GM19395 (cell line): ENCODE data around the gene PLXNB1.
"Not testable (repeated sequence)": the region's sequence is repeated elsewhere in the genome, so short reads cannot be mapped to it uniquely, and the experiment has no call there.

Source experiments
- ATAC-seq: cut with Tn5 transposase; IDR thresholded peaks from one replicate; pipeline ENCODE4 v1.9.1; 2021; ENCODE audit warnings: mild to moderate bottlenecking, moderate library complexity; ENCODE audit not compliant: unreplicated experiment

PLXNB1 gene

GRCh38 chr3:48429960-48430707, at the start of gene PLXNB1:
Gene PLXNB1, minus strand, starts transcription at chr3:48430086. Its CDS starts 5,475 bp downstream, at chr3:48424611.
- ATAC-seq: no peak

- ATAC-seq: no peak
Measured at GRCh38 chr3:48478626-48479555, 49.0 kb upstream of the PLXNB1 start.

DNA sequence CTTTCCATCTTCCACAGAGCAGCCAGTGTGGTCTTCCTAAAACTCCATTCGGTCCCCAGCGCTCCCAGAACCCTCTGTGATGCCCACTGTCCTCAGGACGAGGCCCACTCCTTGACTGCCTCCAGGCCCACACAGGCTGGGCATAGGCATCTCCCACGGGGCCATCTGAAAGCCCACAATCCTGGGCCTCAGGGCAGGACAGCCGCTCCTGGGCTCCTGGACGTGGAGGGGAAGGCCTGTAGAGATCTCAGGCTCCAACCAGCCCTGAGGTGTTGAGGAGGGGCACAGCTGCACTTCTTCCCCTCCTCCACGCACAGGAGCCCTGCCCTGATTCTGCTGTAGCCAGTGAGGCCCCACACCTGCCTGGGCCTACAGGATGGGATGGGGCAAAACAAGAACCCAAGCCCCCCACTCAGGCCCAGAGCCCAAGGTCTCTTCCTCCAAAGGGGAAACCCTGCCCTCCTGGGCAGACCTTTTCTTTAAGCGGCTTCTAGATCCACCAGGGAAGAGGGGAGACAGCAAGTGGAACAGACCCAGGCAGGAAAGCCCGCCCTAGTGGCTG, 48.2 kb upstream of the PLXNB1 start:
- ATAC-seq: no peak

GRCh38 chr3:48476426-48477053, 46.7 kb upstream of the PLXNB1 start:
- no peak for ATAC-seq

DNA sequence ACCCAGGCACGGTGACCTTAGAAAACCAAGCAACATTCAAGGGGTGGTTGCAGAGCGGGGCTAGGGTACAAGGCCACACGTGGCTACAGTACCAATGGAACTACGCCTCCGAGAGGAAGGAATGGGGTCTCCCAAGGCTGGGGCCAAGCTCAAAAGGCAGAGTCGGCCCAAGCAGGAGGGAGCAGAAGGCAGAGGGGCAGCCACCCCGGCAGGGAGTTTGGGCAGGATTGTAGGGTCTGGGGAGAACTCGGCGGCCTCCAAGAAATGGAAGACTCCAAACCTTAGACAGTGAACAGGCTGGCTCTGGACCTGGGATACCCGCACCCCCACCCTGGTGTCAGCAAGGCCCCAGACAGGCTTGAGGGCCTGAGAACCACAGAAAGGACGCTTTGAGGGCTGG, 45.3 kb upstream of the PLXNB1 start:
- ATAC-seq: no peak

- ATAC-seq: no peak
Measured at GRCh38 chr3:48474619-48475018, 44.7 kb upstream of the PLXNB1 start.

GRCh38 chr3:48474031-48474430, 44.1 kb upstream of the PLXNB1 start:
- not testable (repeated sequence) for ATAC-seq

- ATAC-seq: no peak
Measured at GRCh38 chr3:48473617-48473952, 43.7 kb upstream of the PLXNB1 start.

- ATAC-seq: peak; percentile 78
Measured at GRCh38 chr3:48472923-48473616, 43.2 kb upstream of the PLXNB1 start.

GRCh38 chr3:48472673-48472922, 42.7 kb upstream of the PLXNB1 start:
- no peak for ATAC-seq

DNA sequence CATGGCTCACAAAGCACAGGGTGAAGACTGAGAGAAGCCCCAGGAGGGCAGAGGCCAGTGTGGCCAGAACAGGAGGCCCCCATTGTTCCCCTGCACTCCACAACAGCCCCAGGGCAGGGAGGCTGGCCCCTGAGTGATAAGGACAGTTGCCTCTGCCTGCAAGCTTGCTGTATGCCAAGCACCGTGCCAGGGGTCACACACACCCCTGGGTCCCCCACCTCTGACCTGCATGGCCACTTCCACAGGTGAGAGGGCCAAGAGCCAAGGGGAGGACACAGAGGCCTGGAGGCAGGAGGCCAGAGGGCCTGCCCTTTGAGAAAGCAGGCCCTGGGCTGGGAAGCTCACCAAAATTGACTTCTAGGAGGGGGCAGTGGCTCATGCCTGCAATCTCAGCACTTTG, 40.4 kb upstream of the PLXNB1 start:
- ATAC-seq: no peak

DNA sequence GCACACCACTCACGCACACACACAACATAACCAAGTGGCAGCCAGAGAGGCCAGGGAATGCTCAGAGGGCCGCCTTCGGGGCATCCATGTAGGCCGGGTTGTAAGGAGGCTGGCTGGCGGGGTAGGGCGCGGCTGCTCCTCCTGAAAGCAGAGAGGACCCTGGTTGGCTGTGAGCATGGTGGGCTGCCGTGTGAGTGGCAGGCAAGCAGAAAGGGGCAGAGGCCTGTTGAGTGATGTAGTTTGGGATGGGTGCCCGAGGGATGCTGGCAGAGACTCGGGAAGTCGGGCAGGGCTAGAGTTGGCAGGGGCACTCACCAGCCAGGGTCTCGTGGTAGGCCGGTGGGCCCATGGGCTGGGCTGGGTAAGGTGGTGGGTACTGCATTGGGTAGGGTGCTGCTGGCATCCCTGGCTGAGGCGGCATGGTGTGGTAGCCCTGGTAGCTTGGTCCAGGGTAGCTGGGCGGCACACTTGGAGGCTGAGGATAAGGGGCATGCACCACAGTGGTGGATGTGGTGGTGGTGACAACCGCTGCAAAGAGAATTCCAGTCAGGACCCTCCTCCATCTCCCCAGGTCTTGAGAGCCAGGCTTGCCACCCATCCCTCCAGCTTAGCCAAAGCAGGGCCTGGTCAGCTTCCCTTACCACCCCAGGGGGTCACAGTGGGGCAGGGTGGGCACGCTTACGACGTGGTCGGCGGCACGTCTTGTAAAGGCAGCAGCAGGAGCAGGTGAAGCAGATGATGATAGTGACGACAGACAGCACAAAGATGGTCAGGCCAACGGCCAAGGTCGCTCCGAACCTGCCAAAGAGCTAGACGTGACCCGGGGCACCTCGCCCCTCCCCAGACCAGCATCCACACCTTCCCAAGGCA, 39.4 kb upstream of the PLXNB1 start:
- no peak for ATAC-seq

GRCh38 chr3:48468329-48468731, 38.4 kb upstream of the PLXNB1 start:
- ATAC-seq: no peak

DNA sequence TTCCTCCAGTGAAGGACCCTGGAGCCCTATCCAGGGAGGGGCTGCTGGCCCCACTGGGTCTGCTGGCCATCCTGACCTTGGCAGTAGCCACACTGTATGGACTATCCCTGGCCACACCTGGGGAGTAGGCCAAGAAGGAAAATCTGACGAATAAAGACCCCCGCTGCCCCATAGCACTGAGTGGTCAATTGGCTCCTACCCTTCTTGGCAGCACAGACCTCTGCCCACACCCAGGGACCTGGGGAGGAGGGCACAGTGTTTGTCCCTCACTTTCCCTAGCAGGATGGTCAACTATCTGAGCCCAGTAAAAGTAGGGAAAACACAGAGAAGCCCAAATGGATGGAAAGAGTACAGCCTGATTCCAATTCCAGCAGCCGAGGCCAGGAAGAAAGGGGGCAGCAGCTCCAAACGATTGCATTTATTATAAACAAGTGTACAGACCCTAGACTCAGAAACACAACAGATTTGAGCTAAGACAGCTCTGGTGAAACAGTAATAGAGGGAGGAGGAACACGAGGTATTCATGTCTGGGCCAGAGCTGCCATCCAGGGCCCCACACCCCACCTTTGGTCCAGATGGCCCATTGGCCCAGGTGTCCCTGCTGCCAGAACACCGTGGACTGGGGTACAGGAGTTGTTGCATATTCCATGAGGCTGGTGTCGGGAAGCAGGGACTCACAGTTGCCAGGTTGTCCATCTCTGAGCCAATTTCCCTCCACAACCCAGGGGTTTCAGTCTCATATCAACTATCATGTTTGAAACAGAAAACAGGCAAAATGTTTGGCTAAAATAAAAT, 37.8 kb upstream of the PLXNB1 start:
- no peak for ATAC-seq

DNA sequence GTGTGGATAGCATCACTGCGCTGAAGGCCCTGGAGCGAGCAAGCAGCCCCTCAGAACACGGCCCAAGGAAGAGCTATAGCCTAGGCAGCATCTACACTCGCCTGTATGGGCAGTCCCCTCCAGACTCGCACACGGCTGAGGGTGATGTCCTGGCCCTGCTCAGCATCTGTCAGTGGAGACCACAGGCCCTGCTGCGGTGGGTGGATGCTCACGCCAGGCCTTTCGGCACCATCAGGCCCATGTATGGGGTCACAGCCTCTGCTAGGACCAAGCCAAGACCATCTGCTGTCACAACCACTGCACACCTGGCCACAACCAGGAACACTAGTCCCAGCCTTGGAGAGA, 37.2 kb upstream of the PLXNB1 start:
- no peak for ATAC-seq

DNA sequence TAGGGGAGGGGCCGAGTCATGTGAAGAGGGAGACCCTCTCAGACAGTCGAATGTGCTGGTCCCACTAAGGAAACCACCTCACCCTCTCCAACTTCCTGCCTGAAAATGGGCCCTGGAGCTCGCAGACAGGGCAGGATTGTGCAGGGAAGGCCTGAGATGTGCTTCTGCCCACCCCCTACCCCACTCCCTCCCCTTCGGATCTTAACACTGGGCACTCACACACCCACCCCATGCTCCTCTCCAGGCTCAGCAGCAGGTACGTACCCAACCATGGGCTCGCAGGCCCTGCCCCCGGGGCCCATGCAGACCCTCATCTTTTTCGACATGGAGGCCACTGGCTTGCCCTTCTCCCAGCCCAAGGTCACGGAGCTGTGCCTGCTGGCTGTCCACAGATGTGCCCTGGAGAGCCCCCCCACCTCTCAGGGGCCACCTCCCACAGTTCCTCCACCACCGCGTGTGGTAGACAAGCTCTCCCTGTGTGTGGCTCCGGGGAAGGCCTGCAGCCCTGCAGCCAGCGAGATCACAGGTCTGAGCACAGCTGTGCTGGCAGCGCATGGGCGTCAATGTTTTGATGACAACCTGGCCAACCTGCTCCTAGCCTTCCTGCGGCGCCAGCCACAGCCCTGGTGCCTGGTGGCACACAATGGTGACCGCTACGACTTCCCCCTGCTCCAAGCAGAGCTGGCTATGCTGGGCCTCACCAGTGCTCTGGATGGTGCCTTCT, 36.7 kb upstream of the PLXNB1 start:
- peak; percentile 28 for ATAC-seq

- peak; percentile 82 for ATAC-seq
Measured at GRCh38 chr3:48465531-48466378, 35.9 kb upstream of the PLXNB1 start.

GRCh38 chr3:48465237-48465530, 35.3 kb upstream of the PLXNB1 start:
- no peak for ATAC-seq
